NCI-H2196 treated with DMSO at 0.1 percent for 48 hours (cell line): ENCODE measurements around the gene NANS.
"Not testable (repeated sequence)": the region's sequence is repeated elsewhere in the genome, so short reads cannot be mapped to it uniquely, and the experiment has no call there.

Source experiments
- DNase-seq: peaks from one replicate; lab custom pipeline; 2025; ENCODE audit not compliant: unreplicated experiment; lab: John Stamatoyannopoulos, UW

Gene NANS, protein sequence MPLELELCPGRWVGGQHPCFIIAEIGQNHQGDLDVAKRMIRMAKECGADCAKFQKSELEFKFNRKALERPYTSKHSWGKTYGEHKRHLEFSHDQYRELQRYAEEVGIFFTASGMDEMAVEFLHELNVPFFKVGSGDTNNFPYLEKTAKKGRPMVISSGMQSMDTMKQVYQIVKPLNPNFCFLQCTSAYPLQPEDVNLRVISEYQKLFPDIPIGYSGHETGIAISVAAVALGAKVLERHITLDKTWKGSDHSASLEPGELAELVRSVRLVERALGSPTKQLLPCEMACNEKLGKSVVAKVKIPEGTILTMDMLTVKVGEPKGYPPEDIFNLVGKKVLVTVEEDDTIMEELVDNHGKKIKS

DNA sequence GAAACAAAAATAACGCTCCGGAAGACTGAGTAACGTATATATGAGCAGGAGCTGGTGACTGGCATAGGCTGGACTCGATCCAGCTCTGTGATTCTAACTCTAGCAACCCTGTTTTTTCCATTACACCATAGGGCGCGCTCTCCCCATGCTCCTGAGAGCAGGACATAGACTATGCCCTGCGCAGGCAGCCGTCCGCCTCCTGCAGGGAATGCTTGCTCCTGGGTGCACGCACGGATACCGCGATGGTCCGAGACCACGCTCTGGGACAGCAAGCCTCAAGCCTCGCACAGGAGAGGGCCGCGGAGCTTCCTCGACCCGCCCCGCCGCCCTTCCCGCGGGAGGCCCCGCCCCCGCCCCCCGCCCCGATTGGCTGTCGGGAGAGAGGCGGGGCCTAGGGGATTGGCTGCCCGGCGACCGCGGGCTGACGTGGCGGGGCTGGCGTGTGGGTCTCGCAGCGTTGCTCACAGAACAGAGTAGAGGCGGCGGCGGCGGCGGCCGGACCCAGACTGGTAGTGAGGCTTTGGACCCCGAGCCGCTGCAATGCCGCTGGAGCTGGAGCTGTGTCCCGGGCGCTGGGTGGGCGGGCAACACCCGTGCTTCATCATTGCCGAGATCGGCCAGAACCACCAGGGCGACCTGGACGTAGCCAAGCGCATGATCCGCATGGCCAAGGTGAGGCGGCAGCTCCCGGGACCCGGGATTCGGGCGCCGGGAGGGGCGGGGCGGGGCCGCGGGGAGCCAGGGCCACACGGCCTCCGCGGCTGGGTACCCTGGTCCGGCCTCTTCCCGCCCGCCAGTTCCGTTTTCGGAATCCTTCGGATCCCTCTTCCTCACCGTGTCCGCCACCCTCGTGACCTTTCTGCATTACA lies at the start of gene NANS:
TSS of gene NANS (plus strand) at position 464 of the 869 bp plus-strand sequence. CDS start at position 541, 77 bp downstream.
- DNase-seq: peak; percentile 83

DNA sequence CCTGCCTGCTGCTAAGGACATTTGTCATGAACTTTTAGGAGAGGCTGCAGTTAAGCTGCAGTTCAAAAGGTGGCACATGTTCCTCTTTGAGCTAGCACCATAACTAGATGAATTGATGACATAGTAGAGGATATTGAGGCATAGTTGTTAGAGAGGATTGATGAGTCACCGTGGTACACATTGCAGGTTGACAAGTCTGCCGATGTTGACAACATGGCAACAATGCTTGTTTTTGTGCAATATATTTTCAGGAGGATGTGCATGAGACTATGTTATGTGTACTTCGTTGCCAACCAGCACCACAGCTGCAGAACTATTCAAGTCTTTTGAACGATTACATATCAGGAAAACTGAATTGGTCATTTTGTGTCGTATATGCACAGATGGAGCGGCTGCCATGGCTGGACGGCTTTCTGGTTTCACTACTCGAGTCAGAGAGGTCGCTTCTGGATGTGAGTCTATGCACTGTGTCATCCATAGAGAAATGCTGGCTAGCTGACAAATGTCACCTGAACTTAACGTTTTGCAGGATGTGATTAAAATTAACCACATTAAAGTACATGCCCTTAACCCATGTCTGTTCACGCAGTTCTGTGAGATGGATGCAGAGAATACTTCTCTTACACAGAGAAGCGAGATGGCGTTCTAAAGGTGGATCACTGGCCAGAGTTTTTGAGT lies 49.1 kb upstream of the NANS start:
- no peak for DNase-seq

DNA sequence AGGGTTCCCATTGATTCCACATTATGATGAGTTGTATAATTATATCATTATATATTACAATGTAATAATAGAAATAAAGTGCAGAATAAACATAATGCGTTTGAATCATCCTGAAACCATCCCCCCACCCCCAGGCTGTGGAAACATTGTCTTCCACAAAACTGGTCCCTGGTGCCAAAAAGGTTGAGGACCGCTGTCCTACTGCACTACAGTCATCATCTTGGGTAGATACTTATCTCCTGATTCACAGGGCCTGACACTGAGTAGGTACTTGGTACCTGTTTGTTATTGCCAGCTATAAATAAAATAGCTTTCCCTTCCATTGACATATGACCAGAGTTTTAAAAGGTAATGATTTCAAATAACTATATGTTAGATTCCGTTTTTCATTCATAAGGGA lies 47.8 kb upstream of the NANS start:
- DNase-seq: no peak

GRCh38 chr9:98009437-98009836 lies 47.1 kb upstream of the NANS start:
- no peak for DNase-seq

DNA sequence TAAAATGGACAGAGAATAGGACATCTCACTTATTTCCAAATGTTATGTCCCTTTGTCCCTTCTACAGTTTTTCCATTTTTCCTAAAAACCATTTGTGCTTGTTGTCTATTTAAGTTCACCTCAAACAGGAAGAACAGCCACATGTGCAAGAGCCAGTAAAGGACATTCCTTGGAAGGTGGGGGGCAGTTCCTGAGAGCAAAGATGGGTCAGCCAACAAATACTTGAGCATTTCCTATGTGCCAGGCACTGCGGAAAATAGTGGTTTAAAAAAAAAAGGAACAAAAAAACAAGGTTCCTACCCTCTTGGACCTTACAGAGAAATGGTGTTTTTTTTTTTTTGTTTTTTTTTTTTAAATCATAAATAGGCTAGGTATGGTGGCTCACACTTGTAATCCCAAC lies 46.6 kb upstream of the NANS start:
- DNase-seq: no peak

DNA sequence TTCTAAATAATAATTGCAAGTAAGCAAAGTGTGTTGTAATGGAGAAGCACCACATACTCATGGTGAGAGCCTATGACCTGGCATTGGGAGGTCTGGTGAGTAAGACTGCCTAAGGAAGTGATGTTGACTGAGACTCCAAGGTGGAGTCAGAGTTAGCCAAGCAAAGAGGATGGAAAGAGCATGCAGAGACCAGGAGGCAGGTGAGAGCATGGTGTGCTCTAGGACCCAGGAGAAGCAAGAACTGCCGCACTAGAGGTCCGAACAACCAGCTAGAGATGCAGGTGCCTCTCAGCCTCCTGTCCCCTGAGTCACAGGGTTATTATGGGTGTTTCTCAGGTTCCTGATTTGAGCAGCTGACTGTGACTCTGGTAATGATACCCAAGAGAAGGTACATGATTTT lies 46.1 kb upstream of the NANS start:
- DNase-seq: peak; percentile 41

DNA sequence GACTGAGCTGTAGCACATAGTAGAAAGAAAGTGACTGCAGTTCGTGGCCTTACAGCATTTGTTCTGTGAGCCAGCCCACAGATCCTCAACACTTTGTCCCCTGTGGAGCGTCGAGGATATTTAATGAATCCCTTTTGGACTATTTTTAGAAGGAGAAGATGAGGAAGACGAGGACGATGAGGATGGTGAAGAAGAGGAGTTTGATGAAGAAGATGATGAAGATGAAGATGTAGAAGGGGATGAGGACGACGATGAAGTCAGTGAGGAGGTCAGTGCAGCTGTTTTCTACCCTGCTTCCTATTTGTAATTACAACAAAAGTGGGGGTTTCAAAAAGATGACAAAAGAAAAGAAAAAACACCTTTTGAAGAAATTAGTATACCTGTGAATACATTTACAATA lies 45.4 kb upstream of the NANS start:
- DNase-seq: no peak

DNA sequence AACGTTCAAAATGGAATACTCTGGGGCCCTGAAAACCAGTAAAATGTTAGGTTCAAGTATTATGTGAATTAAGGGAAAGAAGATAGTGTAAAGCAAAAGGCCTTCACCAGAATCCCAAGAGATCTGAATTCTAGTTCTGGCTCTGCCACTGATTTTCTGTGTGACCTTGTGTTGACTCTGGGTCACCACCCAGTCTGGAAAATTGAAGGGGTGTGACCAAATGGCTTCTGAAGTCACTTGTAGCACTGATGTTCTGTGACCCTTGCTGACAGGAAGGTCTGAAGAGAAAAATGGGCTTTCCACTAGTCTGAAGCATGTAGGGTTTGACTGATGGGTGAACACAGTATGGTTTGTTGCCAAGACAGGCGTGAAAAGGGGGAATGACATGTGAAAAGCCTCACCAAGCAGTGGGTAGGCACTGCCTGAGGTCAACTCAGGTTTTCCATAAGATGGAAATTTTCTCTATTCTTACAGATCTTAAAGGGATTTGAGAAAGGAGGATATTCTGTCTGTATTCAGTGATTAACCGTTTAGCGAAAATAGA lies 40.3 kb upstream of the NANS start:
- no peak for DNase-seq

DNA sequence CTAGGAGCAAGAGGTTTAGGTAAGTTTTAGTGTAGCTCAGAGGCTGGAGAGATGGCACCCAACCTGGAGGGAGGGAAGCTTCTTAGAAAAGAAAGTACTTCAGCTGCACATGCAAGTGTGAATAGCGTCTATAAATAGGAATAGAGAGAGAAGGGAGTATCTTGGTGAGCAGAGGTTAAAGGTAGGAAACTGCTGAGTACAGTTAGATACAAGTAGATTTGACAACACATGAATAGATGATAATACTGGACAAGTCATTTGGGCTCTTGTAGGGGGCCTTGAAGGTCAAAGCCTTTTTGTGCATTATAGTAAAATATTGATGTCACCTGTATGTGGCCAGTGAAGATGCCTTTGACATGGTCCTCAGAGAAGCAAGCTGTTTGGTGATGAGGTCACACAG lies 39.2 kb upstream of the NANS start:
- no peak for DNase-seq

DNA sequence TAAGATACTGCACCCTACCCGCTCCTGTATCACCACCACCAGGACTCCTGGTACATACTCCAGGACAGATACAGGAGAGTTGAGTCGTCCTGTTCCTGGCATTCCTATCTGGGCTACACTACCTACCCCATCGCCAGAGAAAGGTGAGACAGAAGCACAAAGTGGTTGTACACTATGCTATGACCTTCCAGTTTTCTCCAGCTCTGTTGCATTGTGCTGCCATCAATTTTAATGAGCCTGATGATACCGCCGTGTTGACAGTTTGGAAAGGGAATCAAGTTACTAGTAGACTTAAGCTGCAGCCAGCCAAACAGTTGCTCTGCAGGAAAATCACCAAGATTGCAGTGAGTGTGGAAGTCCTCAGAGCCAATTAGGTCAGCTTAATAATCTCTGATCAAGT lies 38.2 kb upstream of the NANS start:
- DNase-seq: no peak

DNA sequence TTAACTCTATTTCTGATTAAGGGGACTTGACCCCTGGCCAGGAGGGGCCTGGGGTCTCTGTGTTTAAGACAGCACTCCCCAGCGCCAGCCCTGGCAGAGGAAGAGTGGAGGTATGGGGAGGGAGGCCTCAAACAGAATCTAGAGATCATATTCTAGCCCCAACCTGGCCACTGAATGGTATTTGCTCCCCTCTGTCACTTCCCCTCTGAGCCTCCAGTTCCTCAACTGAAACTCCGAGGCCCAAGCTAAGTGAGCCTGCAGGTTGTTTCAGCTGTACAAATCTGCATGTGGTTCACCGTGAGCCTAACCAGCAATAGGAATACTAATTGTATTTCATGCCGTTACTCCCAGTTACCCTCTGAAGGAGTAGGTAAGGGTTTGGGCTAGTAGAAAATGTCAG lies 37.4 kb upstream of the NANS start:
- no peak for DNase-seq

GRCh38 chr9:98019869-98020268 lies 36.7 kb upstream of the NANS start:
- not testable (repeated sequence) for DNase-seq

DNA sequence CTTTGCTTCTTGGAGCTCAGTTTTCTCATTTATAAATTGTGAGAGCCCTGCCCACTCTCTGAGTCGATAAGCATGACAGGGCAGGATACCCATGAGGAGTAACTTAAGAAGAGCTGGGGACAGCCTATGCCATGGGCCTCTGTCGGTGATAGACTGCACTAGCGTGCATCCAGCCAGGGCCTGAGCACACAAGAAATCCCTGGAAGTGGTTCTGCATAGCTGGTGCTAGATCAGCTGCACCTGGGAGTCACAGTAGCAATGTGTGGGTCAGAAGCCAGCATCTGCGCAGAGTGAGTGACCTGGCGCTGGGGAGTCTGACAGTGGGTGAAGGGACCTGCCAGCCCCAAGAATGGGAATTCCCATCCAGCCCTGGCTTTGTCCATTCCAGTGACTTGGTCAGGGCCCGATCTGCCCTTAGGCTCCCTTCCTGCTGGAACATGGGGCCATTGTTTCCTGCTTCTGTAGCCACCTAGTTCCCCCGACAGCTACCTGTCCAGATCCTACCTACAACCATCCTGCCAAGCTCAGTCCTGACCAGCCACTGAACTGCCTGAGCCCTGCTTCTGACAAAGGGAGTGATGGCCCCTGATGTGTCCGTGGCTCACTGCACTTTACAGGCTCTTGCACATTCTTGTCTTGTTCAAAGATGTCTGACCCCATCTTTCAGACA lies 35.9 kb upstream of the NANS start:
- no peak for DNase-seq

GRCh38 chr9:98021306-98022040 lies 35.1 kb upstream of the NANS start:
- no peak for DNase-seq

- DNase-seq: no peak
These were observed 34.1 kb upstream of the NANS start for GRCh38 chr9:98022447-98022846.

GRCh38 chr9:98024702-98025101 lies 31.8 kb upstream of the NANS start:
- DNase-seq: no peak

GRCh38 chr9:98031169-98031568 lies 25.4 kb upstream of the NANS start:
- DNase-seq: no peak

DNA sequence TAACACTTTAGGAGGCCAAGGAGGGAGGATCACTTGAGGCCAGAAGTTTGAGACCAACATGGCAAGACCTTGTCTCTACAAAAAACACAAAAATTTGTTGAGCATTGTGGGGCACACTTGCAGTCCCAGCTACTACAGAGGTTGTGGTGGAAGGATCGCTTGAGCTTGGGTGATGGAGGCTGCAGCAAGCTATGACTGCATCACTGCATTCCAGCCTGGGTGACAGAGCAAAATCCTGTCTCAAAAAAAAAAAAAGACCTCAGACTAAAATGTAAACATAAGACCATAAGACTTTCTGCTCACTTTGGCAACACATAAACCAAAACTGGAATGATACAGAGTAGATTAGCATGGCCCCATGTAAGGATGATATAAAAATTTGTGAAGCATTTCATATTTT lies 24.6 kb upstream of the NANS start:
- no peak for DNase-seq

DNA sequence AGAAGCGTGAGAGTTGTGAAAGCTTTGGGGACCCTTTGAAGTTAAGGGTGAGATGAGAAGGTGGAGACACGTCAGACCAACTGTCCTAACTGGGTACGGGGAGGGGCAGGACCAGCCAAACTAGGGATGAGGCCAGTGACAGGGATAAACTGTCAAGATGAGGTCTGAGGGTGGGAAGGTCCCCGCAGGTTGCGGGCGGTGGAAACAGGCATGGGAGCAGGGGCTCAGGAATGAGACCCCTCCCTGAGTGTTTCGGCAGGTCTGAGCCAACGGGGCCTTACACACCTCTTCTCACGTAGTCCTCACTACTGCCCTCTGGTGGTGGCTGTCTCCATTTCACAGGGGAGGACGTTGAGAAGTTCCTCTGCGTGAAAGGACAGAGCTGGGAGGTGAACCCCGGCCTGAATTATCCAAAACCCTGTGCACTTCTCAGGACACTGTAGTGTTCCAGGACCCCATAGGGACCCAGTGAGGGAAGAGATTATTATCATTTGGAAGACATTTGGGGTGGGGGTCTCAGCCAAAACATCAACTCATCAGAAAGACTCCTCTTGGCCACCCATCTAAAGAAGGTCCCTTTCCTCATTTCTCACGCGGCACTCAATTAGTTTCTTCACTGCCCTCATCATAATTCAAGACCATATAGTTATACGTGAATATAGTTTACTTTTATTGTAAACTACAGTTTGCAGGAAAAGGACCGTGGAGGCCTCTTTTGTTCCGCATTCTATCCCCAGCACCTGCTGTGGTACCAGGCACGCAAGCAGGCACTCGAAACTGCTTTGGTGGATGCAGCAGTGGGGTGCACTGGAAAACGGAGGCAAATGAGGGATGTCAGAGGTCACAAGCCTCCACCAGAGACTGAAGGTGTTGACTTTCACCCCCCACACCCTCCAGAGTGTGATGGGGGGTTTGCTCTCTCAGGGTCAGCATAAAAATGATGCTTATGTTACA lies 21.7 kb upstream of the NANS start:
- DNase-seq: no peak
